OCI-LY7 (cell line): ENCODE results near the gene GZMM. TPM values are rescaled to one million over a fixed set of nuclear protein-coding genes. Genes with fewer than 3 reads are reported as not detected.

Source experiments
- BruUV-seq: library from RNA; stranded (reverse); fragments of 400-500 nt; replicated peaks from 2 replicates; lab custom pipeline; 2021; lab: Mats Ljungman, UMichigan
- CTCF ChIA-PET: fragments of 300-600 bp; sonication (Branson Sonifier 250); formaldehyde crosslinking; loops from one replicate; lab custom pipeline; 2022; ENCODE audit warnings: antibody characterized with exemption; ENCODE audit not compliant: unreplicated experiment; lab: Charles Lee
- POLR2A ChIA-PET: fragments of 300-600 bp; sonication (Branson Sonifier 250); formaldehyde crosslinking; loops from one replicate; lab custom pipeline; 2022; ENCODE audit warnings: antibody characterized with exemption; lab: Charles Lee
- DNase-seq: peaks from one replicate; pipeline ENCODE4 v3.0.0-alpha.2; 2015; ENCODE audit warnings: low spot score
- H2AFZ ChIP-seq: fragments of 200-600 bp; sonication (generic), shearing (Covaris generic); 2 replicates; pipeline ENCODE4 v1.6.1; 2014; ENCODE audit warnings: mild to moderate bottlenecking, antibody characterized with exemption, low read length, moderate library complexity
- H3K27ac ChIP-seq: fragments of 200-600 bp; sonication (generic); 2 replicates; pipeline ENCODE4 v1.5.1; 2014; ENCODE audit warnings: mixed run types, low read depth, mild to moderate bottlenecking, moderate library complexity, low read length, inconsistent platforms; ENCODE audit not compliant: poor library complexity, severe bottlenecking
- H3K36me3 ChIP-seq: fragments of 200-600 bp; sonication (generic); 2 replicates; pipeline ENCODE4 v1.6.1; 2014; ENCODE audit warnings: mild to moderate bottlenecking, antibody characterized with exemption, low read length, moderate library complexity, mixed read lengths; ENCODE audit not compliant: insufficient read depth
- H3K4me1 ChIP-seq: fragments of 200-600 bp; sonication (generic); 2 replicates; pipeline ENCODE4 v1.5.1; 2014; ENCODE audit warnings: mild to moderate bottlenecking, low read length; ENCODE audit not compliant: insufficient read depth, poor library complexity, severe bottlenecking
- H3K4me2 ChIP-seq: fragments of 200-600 bp; sonication (generic); 2 replicates; pipeline ENCODE4 v1.6.1; 2014; ENCODE audit warnings: mild to moderate bottlenecking, low read length
- H3K4me3 ChIP-seq: fragments of 200-600 bp; sonication (generic); 2 replicates; pipeline ENCODE4 v1.5.1; 2014; ENCODE audit warnings: mild to moderate bottlenecking, low read depth, low read length; ENCODE audit not compliant: poor library complexity, severe bottlenecking
- H3K79me2 ChIP-seq: fragments of 200-600 bp; sonication (generic); 2 replicates; pipeline ENCODE4 v1.6.1; 2016; ENCODE audit warnings: low read depth, mild to moderate bottlenecking, low read length, moderate library complexity, mixed read lengths; ENCODE audit not compliant: insufficient read depth
- H3K9me2 ChIP-seq: fragments of 200-600 bp; sonication (generic); 2 replicates; pipeline ENCODE4 v1.6.1; 2016; ENCODE audit warnings: mild to moderate bottlenecking, low read length, mixed read lengths; ENCODE audit not compliant: insufficient read depth
- H3K9me3 ChIP-seq: fragments of 200-600 bp; sonication (generic); 2 replicates; pipeline ENCODE4 v1.6.1; 2014; ENCODE audit warnings: mild to moderate bottlenecking, mixed run types, low read length, mixed read lengths
- H4K20me1 ChIP-seq: fragments of 200-600 bp; sonication (generic); 2 replicates; pipeline ENCODE4 v1.6.1; 2014; ENCODE audit warnings: mild to moderate bottlenecking, antibody characterized with exemption, low read length, moderate library complexity, mixed read lengths; ENCODE audit not compliant: insufficient read depth
- EZH2phosphoT487 ChIP-seq: fragments of 200-600 bp; sonication (generic); IDR thresholded peaks from 2 replicates; pipeline ENCODE4 v1.6.1; 2018; ENCODE audit warnings: low read depth, borderline replicate concordance, mild to moderate bottlenecking, mixed run types, antibody characterized with exemption, low read length, moderate library complexity, mixed read lengths
- intact Hi-C: fragments of 100-400 bp; cut with micrococcal nuclease; formaldehyde crosslinking; loops from one replicate; pipeline ENCODE4 v1.10.0; 2022; ENCODE audit not compliant: unreplicated experiment
- total RNA-seq, 2 experiments: library from RNA; depleted of rRNA in 1 of 2; stranded (reverse); fragments of >200 nt in 1 of 2; shearing (Covaris generic) in 1 of 2; gene quantifications; 2 replicates each; pipeline ENCODE4 v1.2.3, GENCODE V29; 2014 to 2022
- TF ChIP-seq, protein P1 (sequence below): fragments of 200-600 bp; sonication (generic); conservative IDR thresholded peaks from 2 replicates; pipeline ENCODE4 v1.5.1; 2014; ENCODE audit warnings: mild to moderate bottlenecking, antibody characterized with exemption, low read length, moderate library complexity, mixed read lengths

GZMM gene
- total RNA-seq, 2 experiments from 2014 or later = not detected

- peaks cover 48% of the 10 kb centered on the region for H3K36me3 ChIP-seq
- POLR2A ChIA-PET = no interaction called here
- H3K9me3 ChIP-seq = no peaks in the 10 kb centered on the region
- H2AFZ ChIP-seq = no peak overlapping the region
- H4K20me1 ChIP-seq = peaks cover 6% of the 10 kb centered on the region; the same call in 1 of the 2 replicates
- intact Hi-C loops = no loop called here
- no TSS peak for BruUV-seq
- peaks cover 23% of the 10 kb centered on the region for H3K4me1 ChIP-seq
- no peak overlapping the region for H3K4me2 ChIP-seq
- H3K79me2 ChIP-seq = peaks cover 53% of the 10 kb centered on the region
- no peak for DNase-seq
- H3K9me2 ChIP-seq = no peaks in the 10 kb centered on the region
- CTCF ChIA-PET = no interaction called here
- no peak overlapping the region for H3K4me3 ChIP-seq
- H3K27ac ChIP-seq = no peak overlapping the region
- TF ChIP-seq, protein P1, sequence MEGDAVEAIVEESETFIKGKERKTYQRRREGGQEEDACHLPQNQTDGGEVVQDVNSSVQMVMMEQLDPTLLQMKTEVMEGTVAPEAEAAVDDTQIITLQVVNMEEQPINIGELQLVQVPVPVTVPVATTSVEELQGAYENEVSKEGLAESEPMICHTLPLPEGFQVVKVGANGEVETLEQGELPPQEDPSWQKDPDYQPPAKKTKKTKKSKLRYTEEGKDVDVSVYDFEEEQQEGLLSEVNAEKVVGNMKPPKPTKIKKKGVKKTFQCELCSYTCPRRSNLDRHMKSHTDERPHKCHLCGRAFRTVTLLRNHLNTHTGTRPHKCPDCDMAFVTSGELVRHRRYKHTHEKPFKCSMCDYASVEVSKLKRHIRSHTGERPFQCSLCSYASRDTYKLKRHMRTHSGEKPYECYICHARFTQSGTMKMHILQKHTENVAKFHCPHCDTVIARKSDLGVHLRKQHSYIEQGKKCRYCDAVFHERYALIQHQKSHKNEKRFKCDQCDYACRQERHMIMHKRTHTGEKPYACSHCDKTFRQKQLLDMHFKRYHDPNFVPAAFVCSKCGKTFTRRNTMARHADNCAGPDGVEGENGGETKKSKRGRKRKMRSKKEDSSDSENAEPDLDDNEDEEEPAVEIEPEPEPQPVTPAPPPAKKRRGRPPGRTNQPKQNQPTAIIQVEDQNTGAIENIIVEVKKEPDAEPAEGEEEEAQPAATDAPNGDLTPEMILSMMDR = no peak
- no peak for TF ChIP-seq EZH2phosphoT487
These were observed 33.0 kb downstream of the GZMM start for GRCh38 chr19:576768-577438.

- peaks cover 50% of the 10 kb centered on the region for H3K36me3 ChIP-seq
- DNase-seq = no peak
- BruUV-seq = no TSS peak
- peaks cover 50% of the 10 kb centered on the region for H3K79me2 ChIP-seq
- H2AFZ ChIP-seq = no peak overlapping the region
- intact Hi-C loops = no loop called here
- peaks cover 23% of the 10 kb centered on the region for H3K4me1 ChIP-seq
- no peaks in the 10 kb centered on the region for H3K9me3 ChIP-seq
- no peaks in the 10 kb centered on the region for H3K9me2 ChIP-seq
- H3K27ac ChIP-seq = no peak overlapping the region
- peaks cover 6% of the 10 kb centered on the region; the same call in 1 of the 2 replicates for H4K20me1 ChIP-seq
- H3K4me2 ChIP-seq = no peak overlapping the region
- CTCF ChIA-PET = no interaction called here
- POLR2A ChIA-PET = no interaction called here
- no peak overlapping the region for H3K4me3 ChIP-seq
- TF ChIP-seq EZH2phosphoT487 = no peak
- TF ChIP-seq, protein P1 = no peak
These were observed 33.9 kb downstream of the GZMM start for GRCh38 chr19:577439-578392.
